ENCODE data around the gene CAMK1D.
"Not testable (repeated sequence)": the region's sequence is repeated elsewhere in the genome, so short reads cannot be mapped to it uniquely, and the experiment has no call there.

CAMK1D gene

GRCh38 chr10:12351889-12352288 is 2.5 kb downstream of the CAMK1D start:
- Histone ChIP-seq H4K20me1 (ENCODE audit: insufficient read depth, low read length) (no peaks in the 10 kb centered on the region), H3K4me3 (ENCODE audit: low read depth, low read length, poor library complexity, severe bottlenecking) (no peak overlapping the region), H3K9me2 (ENCODE audit: low read depth, low read length) (no peaks in the 10 kb centered on the region), H2AFZ (ENCODE audit: low read length) (no peak overlapping the region), H3K9ac (ENCODE audit: low read length) (no peak overlapping the region), H3K36me3 (ENCODE audit: insufficient read depth, low read length) (no peaks in the 10 kb centered on the region), H3K9me3 (ENCODE audit: low read length) (no peaks in the 10 kb centered on the region), H3K4me2 (ENCODE audit: low read length) (no peak overlapping the region), H3K27ac (ENCODE audit: low read depth, low read length, poor library complexity, severe bottlenecking) (no peak overlapping the region), H3K27me3 (ENCODE audit: insufficient read depth, low read length) (0 out of 2 replicates have a peak, but pooled peaks cover 5% of the 10 kb centered on the region), H3K4me1 (ENCODE audit: insufficient read depth, low read length, severe bottlenecking) (peaks cover 6% of the 10 kb centered on the region), H3K79me2 (ENCODE audit: insufficient read depth, low read length) (no peaks in the 10 kb centered on the region), H3F3A (ENCODE audit: insufficient read depth, low read length) (no peaks in the 10 kb centered on the region)
- no peak for TF ChIP-seq EZH2 (IDR thresholded peaks at IDR 0.05; ENCODE audit: borderline replicate concordance, low read length)
- no peak for TF ChIP-seq CTCF (IDR thresholded peaks at IDR 0.05; ENCODE audit: low read length)

- Histone ChIP-seq H4K20me1 (ENCODE audit: insufficient read depth, low read length) (no peaks in the 10 kb centered on the region), H3K4me2 (ENCODE audit: low read length) (no peak overlapping the region), H3K27ac (ENCODE audit: low read depth, low read length, poor library complexity, severe bottlenecking) (no peak overlapping the region), H3K9ac (ENCODE audit: low read length) (no peak overlapping the region), H3K9me2 (ENCODE audit: low read depth, low read length) (no peaks in the 10 kb centered on the region), H3K36me3 (ENCODE audit: insufficient read depth, low read length) (no peaks in the 10 kb centered on the region), H3K4me1 (ENCODE audit: insufficient read depth, low read length, severe bottlenecking) (peaks cover 6% of the 10 kb centered on the region), H3K27me3 (ENCODE audit: insufficient read depth, low read length) (no peaks in the 10 kb centered on the region), H3K79me2 (ENCODE audit: insufficient read depth, low read length) (no peaks in the 10 kb centered on the region), H2AFZ (ENCODE audit: low read length) (no peak overlapping the region), H3K9me3 (ENCODE audit: low read length) (no peaks in the 10 kb centered on the region), H3K4me3 (ENCODE audit: low read depth, low read length, poor library complexity, severe bottlenecking) (no peak overlapping the region), H3F3A (ENCODE audit: insufficient read depth, low read length) (no peaks in the 10 kb centered on the region)
- TF ChIP-seq CTCF (IDR thresholded peaks at IDR 0.05; ENCODE audit: low read length) (no peak), EZH2 (IDR thresholded peaks at IDR 0.05; ENCODE audit: borderline replicate concordance, low read length) (no peak)
These were observed 4.3 kb downstream of the CAMK1D start for GRCh38 chr10:12353399-12354242.

- H3K4me2 ChIP-seq (ENCODE audit: low read length); H2AFZ ChIP-seq (ENCODE audit: low read length); H3K27ac ChIP-seq (ENCODE audit: low read depth, low read length, poor library complexity, severe bottlenecking); H3K4me3 ChIP-seq (ENCODE audit: low read depth, low read length, poor library complexity, severe bottlenecking); H3K79me2 ChIP-seq (ENCODE audit: insufficient read depth, low read length); H3K27me3 ChIP-seq (ENCODE audit: insufficient read depth, low read length); H3F3A ChIP-seq (ENCODE audit: insufficient read depth, low read length); H3K9me2 ChIP-seq (ENCODE audit: low read depth, low read length); H3K36me3 ChIP-seq (ENCODE audit: insufficient read depth, low read length); H3K4me1 ChIP-seq (ENCODE audit: insufficient read depth, low read length, severe bottlenecking); H4K20me1 ChIP-seq (ENCODE audit: insufficient read depth, low read length); H3K9ac ChIP-seq (ENCODE audit: low read length); H3K9me3 ChIP-seq (ENCODE audit: low read length): not testable (repeated sequence)
These were observed 5.3 kb downstream of the CAMK1D start for GRCh38 chr10:12354696-12355095.

GRCh38 chr10:12355384-12355783 is 6.0 kb downstream of the CAMK1D start:
- no peaks in the 10 kb centered on the region for H3K79me2 ChIP-seq (ENCODE audit: insufficient read depth, low read length)
- no peaks in the 10 kb centered on the region for H3K27me3 ChIP-seq (ENCODE audit: insufficient read depth, low read length)
- no peaks in the 10 kb centered on the region for H3K36me3 ChIP-seq (ENCODE audit: insufficient read depth, low read length)
- no peak overlapping the region for H2AFZ ChIP-seq (ENCODE audit: low read length)
- H3K9me3 ChIP-seq (ENCODE audit: low read length) = no peaks in the 10 kb centered on the region
- H4K20me1 ChIP-seq (ENCODE audit: insufficient read depth, low read length) = no peaks in the 10 kb centered on the region
- no peak for TF ChIP-seq EZH2 (IDR thresholded peaks at IDR 0.05; ENCODE audit: borderline replicate concordance, low read length)
- TF ChIP-seq CTCF (IDR thresholded peaks at IDR 0.05; ENCODE audit: low read length) = no peak
- no peaks in the 10 kb centered on the region for H3F3A ChIP-seq (ENCODE audit: insufficient read depth, low read length)
- no peak overlapping the region for H3K9ac ChIP-seq (ENCODE audit: low read length)
- no peaks in the 10 kb centered on the region for H3K9me2 ChIP-seq (ENCODE audit: low read depth, low read length)
- H3K27ac ChIP-seq (ENCODE audit: low read depth, low read length, poor library complexity, severe bottlenecking) = no peak overlapping the region
- H3K4me1 ChIP-seq (ENCODE audit: insufficient read depth, low read length, severe bottlenecking) = peaks cover under 1% of the 10 kb centered on the region
- H3K4me2 ChIP-seq (ENCODE audit: low read length) = no peak overlapping the region
- no peak overlapping the region for H3K4me3 ChIP-seq (ENCODE audit: low read depth, low read length, poor library complexity, severe bottlenecking)
